Fibroblast of pulmonary artery (primary cell): ENCODE measurements around the gene AKR1C8.
"Not testable (repeated sequence)": the region's sequence is repeated elsewhere in the genome, so short reads cannot be mapped to it uniquely, and the experiment has no call there.

Source experiments
- DNase-seq: peaks from one replicate; pipeline ENCODE4 v3.0.0-alpha.2; 2010; ENCODE audit warnings: low read depth
- H3K4me3 ChIP-seq: replicated peaks from 2 replicates; pipeline ENCODE4 v1.5.1; 2011; ENCODE audit warnings: low read depth, mild to moderate bottlenecking, control low read depth, low read length, moderate library complexity
- CTCF ChIP-seq: IDR thresholded peaks from 2 replicates; pipeline ENCODE4 v1.5.1; 2011; ENCODE audit warnings: mild to moderate bottlenecking, control low read depth, low read length, inconsistent platforms; ENCODE audit errors: missing control alignments

The AKR1C8 gene

DNA sequence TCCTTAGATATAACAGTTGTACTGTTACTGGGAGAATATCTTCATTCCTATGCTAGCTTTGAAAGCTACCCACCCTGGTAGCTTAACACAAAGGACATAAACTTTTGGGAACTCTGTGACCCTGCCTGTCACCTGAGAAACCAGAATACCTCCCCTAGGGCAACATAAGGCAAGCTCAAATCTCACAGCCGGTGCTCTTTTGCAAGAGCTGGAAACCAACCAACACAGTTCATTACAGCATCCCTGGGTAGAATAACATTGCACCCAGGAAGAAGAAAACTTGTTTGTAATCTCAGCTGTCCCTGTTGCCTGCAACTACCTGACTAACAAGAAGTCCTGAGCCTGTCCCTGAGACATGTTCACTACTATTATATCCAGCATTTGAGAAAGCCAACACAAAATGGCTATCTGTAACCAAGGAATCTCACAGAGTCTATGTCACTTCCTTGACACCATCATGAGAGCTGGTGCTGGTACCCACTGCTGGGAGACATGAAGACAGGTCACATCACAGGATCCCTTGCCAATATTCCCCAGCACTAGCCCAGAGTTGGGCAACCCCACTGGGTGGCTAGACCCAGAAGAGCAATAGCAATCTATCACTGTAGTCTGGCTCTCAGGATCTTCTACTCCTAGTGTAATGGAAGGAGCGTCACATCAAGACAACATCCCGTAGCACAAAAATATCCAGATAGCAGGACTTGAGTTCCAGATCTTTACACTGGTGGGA is 59.5 kb downstream of the AKR1C8 start:
- peak; percentile 4 for DNase-seq
- H3K4me3 ChIP-seq: no peak overlapping the region
- TF ChIP-seq CTCF: no peak

DNA sequence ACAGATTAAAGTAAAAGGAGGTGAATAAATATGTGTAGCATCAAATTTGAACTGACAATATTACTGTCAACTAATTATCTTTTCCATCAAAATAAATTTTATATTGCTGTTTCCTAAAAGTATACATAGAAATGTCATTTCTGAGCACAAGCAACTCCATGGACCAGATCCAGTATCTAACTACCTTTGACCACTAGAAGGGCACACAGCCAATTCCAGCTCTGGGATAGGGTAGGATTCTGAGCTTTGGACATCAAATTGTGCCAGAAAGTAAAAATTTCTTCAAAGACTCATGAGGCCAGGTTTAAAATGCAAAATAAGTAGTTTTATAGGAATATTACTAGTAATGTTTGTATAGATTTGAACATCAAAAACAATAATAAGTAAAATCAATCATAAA is 61.1 kb downstream of the AKR1C8 start:
- no peak for TF ChIP-seq CTCF
- no peak overlapping the region for H3K4me3 ChIP-seq
- DNase-seq: no peak

GRCh38 chr10:5119997-5120396 is 65.0 kb downstream of the AKR1C8 start:
- not testable (repeated sequence) for H3K4me3 ChIP-seq, DNase-seq

DNA sequence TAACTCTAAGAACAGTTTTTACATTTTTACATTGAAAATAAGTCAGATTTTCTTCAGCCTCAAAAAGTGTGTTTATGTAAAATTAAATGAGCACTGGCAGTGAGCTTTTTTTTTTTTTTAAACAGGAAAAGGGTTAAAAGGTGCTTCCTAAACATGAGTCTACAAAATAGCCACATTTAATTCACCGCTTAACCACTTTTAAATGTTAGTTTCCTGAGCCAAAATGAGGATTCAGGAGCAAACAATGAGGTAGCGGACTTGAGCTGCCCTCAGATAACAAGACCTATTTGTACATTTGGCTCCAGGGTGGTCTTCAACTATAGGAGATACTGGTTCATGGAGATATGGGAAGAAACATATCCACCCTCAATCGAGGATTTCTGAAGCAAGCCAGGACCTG is 67.9 kb downstream of the AKR1C8 start:
- TF ChIP-seq CTCF: no peak
- DNase-seq: no peak
- H3K4me3 ChIP-seq: no peak overlapping the region

- H3K4me3 ChIP-seq: no peak overlapping the region
- no peak for DNase-seq
- TF ChIP-seq CTCF: no peak
Measured at GRCh38 chr10:5116621-5117020, 68.3 kb downstream of the AKR1C8 start.

- H3K4me3 ChIP-seq, DNase-seq: not testable (repeated sequence)
Measured at GRCh38 chr10:5109861-5110260, 75.1 kb downstream of the AKR1C8 start.

GRCh38 chr10:5108658-5109416 is 76.1 kb downstream of the AKR1C8 start:
- no peak overlapping the region for H3K4me3 ChIP-seq
- no peak for DNase-seq
- TF ChIP-seq CTCF: no peak
